HG03457 (cell line): ENCODE data around the gene SOX12.
"Not testable (repeated sequence)": the region's sequence is repeated elsewhere in the genome, so short reads cannot be mapped to it uniquely, and the experiment has no call there.

Experiments used
- ATAC-seq: cut with Tn5 transposase; IDR thresholded peaks from one replicate; pipeline ENCODE4 v1.9.1; 2021; ENCODE audit warnings: moderate number of reproducible peaks; ENCODE audit not compliant: unreplicated experiment

The SOX12 gene

GRCh38 chr20:362271-363254 lies 37.2 kb downstream of the SOX12 start:
- no peak for ATAC-seq

GRCh38 chr20:363319-364078 lies 38.1 kb downstream of the SOX12 start:
- ATAC-seq: no peak

- no peak for ATAC-seq
Observed at GRCh38 chr20:364905-365794, 39.8 kb downstream of the SOX12 start.

GRCh38 chr20:366041-366718 lies 40.8 kb downstream of the SOX12 start:
- no peak for ATAC-seq

- no peak for ATAC-seq
Observed at GRCh38 chr20:366719-367485, 41.5 kb downstream of the SOX12 start.

GRCh38 chr20:367486-367887 lies 42.1 kb downstream of the SOX12 start:
- ATAC-seq: no peak

GRCh38 chr20:368915-369314 lies 43.6 kb downstream of the SOX12 start:
- ATAC-seq: no peak

- ATAC-seq: no peak
Observed at GRCh38 chr20:370151-370600, 44.8 kb downstream of the SOX12 start.

- no peak for ATAC-seq
Observed at GRCh38 chr20:370977-371754, 45.8 kb downstream of the SOX12 start.

GRCh38 chr20:371755-372542 lies 46.6 kb downstream of the SOX12 start:
- no peak for ATAC-seq

- ATAC-seq: not testable (repeated sequence)
Observed at GRCh38 chr20:372543-373082, 47.3 kb downstream of the SOX12 start.

- no peak for ATAC-seq
Observed at GRCh38 chr20:373171-373890, 48.0 kb downstream of the SOX12 start.

- no peak for ATAC-seq
Observed at GRCh38 chr20:375265-375889, 50.0 kb downstream of the SOX12 start.

GRCh38 chr20:376089-376488 lies 50.7 kb downstream of the SOX12 start:
- ATAC-seq: no peak

GRCh38 chr20:376750-377149 lies 51.4 kb downstream of the SOX12 start:
- ATAC-seq: no peak

- ATAC-seq: not testable (repeated sequence)
Observed at GRCh38 chr20:377578-377977, 52.2 kb downstream of the SOX12 start.

GRCh38 chr20:378961-379336 lies 53.6 kb downstream of the SOX12 start:
- no peak for ATAC-seq
